DOHH2 (cell line): ENCODE data around the gene RPTOR.

Experiments
- H3F3A ChIP-seq: fragments of 200-600 bp; sonication (generic), shearing (Covaris generic); 2 replicates; pipeline ENCODE4 v1.6.0; 2016; ENCODE audit warnings: antibody characterized with exemption, mild to moderate bottlenecking; ENCODE audit not compliant: control insufficient read depth, insufficient read depth
- H3K27ac ChIP-seq: fragments of 200-600 bp; sonication (generic); 2 replicates; pipeline ENCODE4 v1.5.1; 2014; ENCODE audit warnings: low read depth, mild to moderate bottlenecking, low read length, moderate library complexity
- H3K27me3 ChIP-seq: fragments of 200-600 bp; sonication (generic); 2 replicates; pipeline ENCODE4 v1.6.1; 2014; ENCODE audit warnings: mild to moderate bottlenecking, low read length, mixed read lengths; ENCODE audit not compliant: control insufficient read depth
- H3K36me3 ChIP-seq: fragments of 200-600 bp; sonication (generic); 2 replicates; pipeline ENCODE4 v1.6.1; 2014; ENCODE audit warnings: mild to moderate bottlenecking, low read length, moderate library complexity, mixed read lengths; ENCODE audit not compliant: control insufficient read depth
- H3K4me1 ChIP-seq: fragments of 200-600 bp; sonication (generic); 2 replicates; pipeline ENCODE4 v1.6.1; 2014; ENCODE audit warnings: mild to moderate bottlenecking, low read length, mixed read lengths; ENCODE audit not compliant: control insufficient read depth
- H3K4me2 ChIP-seq: fragments of 200-600 bp; sonication (generic); 2 replicates; pipeline ENCODE4 v1.6.0; 2014; ENCODE audit warnings: mild to moderate bottlenecking, low read length, moderate library complexity
- H3K4me3 ChIP-seq: fragments of 200-600 bp; sonication (generic); 2 replicates; pipeline ENCODE4 v1.5.1; 2014; ENCODE audit warnings: mild to moderate bottlenecking, low read length, mixed read lengths
- H3K79me2 ChIP-seq: fragments of 200-600 bp; sonication (generic); 2 replicates; pipeline ENCODE4 v1.6.1; 2014; ENCODE audit warnings: mild to moderate bottlenecking, low read length, mixed read lengths; ENCODE audit not compliant: control insufficient read depth
- H3K9me2 ChIP-seq: fragments of 200-600 bp; sonication (generic); replicated peaks from 2 replicates; pipeline ENCODE4 v1.6.1; 2014; ENCODE audit warnings: mild to moderate bottlenecking, low read length, mixed read lengths; ENCODE audit not compliant: control insufficient read depth
- H3K9me3 ChIP-seq: fragments of 200-600 bp; sonication (generic); 2 replicates; pipeline ENCODE4 v1.6.1; 2014; ENCODE audit warnings: antibody characterized with exemption, low read length, mixed read lengths; ENCODE audit not compliant: control insufficient read depth, insufficient read depth
- H4K20me1 ChIP-seq: fragments of 200-600 bp; sonication (generic); 2 replicates; pipeline ENCODE4 v1.6.0; 2014; ENCODE audit warnings: low read depth, mild to moderate bottlenecking, antibody characterized with exemption, low read length, moderate library complexity; ENCODE audit not compliant: control insufficient read depth, insufficient read depth
- CTCF ChIP-seq: fragments of 200-600 bp; sonication (generic); IDR thresholded peaks from one replicate; pipeline ENCODE4 v1.5.1; 2014; ENCODE audit warnings: antibody characterized with exemption, mild to moderate bottlenecking, low read depth, low read length; ENCODE audit not compliant: poor library complexity, severe bottlenecking
- EZH2phosphoT487 ChIP-seq: fragments of 200-600 bp; sonication (generic); IDR thresholded peaks from 2 replicates; pipeline ENCODE4 v1.6.1; 2017; ENCODE audit warnings: borderline replicate concordance, mild to moderate bottlenecking, antibody characterized with exemption, low read length, moderate library complexity, mixed read lengths

Gene RPTOR

GRCh38 chr17:80561541-80562114, 17.0 kb downstream of the RPTOR start:
- no peaks in the 10 kb centered on the region for H3F3A ChIP-seq
- H3K4me2 ChIP-seq = no peak overlapping the region
- H4K20me1 ChIP-seq = no peaks in the 10 kb centered on the region
- TF ChIP-seq EZH2phosphoT487 (no peak), CTCF (no peak)
- H3K36me3 ChIP-seq = no peaks in the 10 kb centered on the region
- H3K4me1 ChIP-seq = no peaks in the 10 kb centered on the region
- H3K9me2 ChIP-seq = no peaks in the 10 kb centered on the region
- H3K9me3 ChIP-seq = no peaks in the 10 kb centered on the region
- H3K27me3 ChIP-seq = no peaks in the 10 kb centered on the region
- no peak overlapping the region for H3K4me3 ChIP-seq
- no peak overlapping the region for H3K27ac ChIP-seq
- peaks cover 78% of the 10 kb centered on the region for H3K79me2 ChIP-seq

GRCh38 chr17:80564545-80564944, 19.9 kb downstream of the RPTOR start:
- H3K27me3 ChIP-seq = no peaks in the 10 kb centered on the region
- no peak for TF ChIP-seq EZH2phosphoT487
- H3K4me2 ChIP-seq = no peak overlapping the region
- H3K9me3 ChIP-seq = no peaks in the 10 kb centered on the region
- peaks cover 82% of the 10 kb centered on the region for H3K79me2 ChIP-seq
- no peaks in the 10 kb centered on the region for H3K4me1 ChIP-seq
- peaks cover 7% of the 10 kb centered on the region; the same call in 1 of the 2 replicates for H4K20me1 ChIP-seq
- no peak overlapping the region for H3K27ac ChIP-seq
- no peaks in the 10 kb centered on the region for H3K9me2 ChIP-seq
- no peaks in the 10 kb centered on the region for H3K36me3 ChIP-seq
- no peak overlapping the region for H3K4me3 ChIP-seq
- H3F3A ChIP-seq = no peaks in the 10 kb centered on the region

GRCh38 chr17:80565343-80566053, 20.9 kb downstream of the RPTOR start:
- Histone ChIP-seq H4K20me1 (peaks cover 7% of the 10 kb centered on the region; the same call in 1 of the 2 replicates), H3F3A (no peaks in the 10 kb centered on the region), H3K4me3 (no peak overlapping the region), H3K79me2 (peaks cover 81% of the 10 kb centered on the region), H3K27ac (no peak overlapping the region), H3K9me3 (no peaks in the 10 kb centered on the region), H3K4me2 (no peak overlapping the region), H3K9me2 (no peaks in the 10 kb centered on the region), H3K4me1 (peaks cover 6% of the 10 kb centered on the region), H3K27me3 (no peaks in the 10 kb centered on the region), H3K36me3 (no peaks in the 10 kb centered on the region)
- no peak for TF ChIP-seq EZH2phosphoT487
- no peak for TF ChIP-seq CTCF

GRCh38 chr17:80566054-80566400, 21.4 kb downstream of the RPTOR start:
- H3K4me3 ChIP-seq = no peak overlapping the region
- H3K79me2 ChIP-seq = peaks cover 83% of the 10 kb centered on the region
- no peaks in the 10 kb centered on the region for H3F3A ChIP-seq
- no peaks in the 10 kb centered on the region for H3K9me2 ChIP-seq
- H3K9me3 ChIP-seq = no peaks in the 10 kb centered on the region
- H3K27me3 ChIP-seq = no peaks in the 10 kb centered on the region
- H3K27ac ChIP-seq = no peak overlapping the region
- no peak overlapping the region for H3K4me2 ChIP-seq
- peaks cover 11% of the 10 kb centered on the region for H3K4me1 ChIP-seq
- H3K36me3 ChIP-seq = no peaks in the 10 kb centered on the region
- TF ChIP-seq CTCF (no peak), EZH2phosphoT487 (no peak)
- H4K20me1 ChIP-seq = peaks cover 7% of the 10 kb centered on the region; the same call in 1 of the 2 replicates
